HG03280 (cell line): ENCODE measurements around the gene LIPC.

Experiments used
- ATAC-seq: cut with Tn5 transposase; IDR thresholded peaks from one replicate; pipeline ENCODE4 v1.9.1; 2021; ENCODE audit warnings: mild to moderate bottlenecking, moderate library complexity; ENCODE audit not compliant: unreplicated experiment

LIPC gene

GRCh38 chr15:58532126-58532525 lies 100.3 kb downstream of the LIPC start:
- ATAC-seq: no peak

DNA sequence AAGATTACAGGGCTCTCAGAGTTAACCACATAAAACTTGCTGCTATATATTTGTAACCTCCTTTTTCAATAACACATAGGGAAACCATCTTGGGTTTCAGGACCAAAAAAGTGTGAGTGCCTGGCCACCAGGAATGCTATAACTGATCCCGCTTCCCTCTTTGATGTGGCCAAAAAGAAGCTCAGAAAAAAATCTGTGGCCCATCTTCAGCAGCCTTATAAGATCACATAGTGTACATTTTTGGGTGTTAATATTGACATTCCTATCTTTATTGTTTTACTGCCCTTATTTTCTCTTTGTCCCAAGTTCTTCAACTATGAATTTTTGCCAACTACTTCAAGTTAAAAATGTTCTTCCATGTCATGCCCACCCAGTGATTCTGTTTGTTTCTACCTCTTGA lies 102.8 kb downstream of the LIPC start:
- ATAC-seq: no peak

- ATAC-seq: no peak
Measured at GRCh38 chr15:58535337-58535736, 103.5 kb downstream of the LIPC start.

DNA sequence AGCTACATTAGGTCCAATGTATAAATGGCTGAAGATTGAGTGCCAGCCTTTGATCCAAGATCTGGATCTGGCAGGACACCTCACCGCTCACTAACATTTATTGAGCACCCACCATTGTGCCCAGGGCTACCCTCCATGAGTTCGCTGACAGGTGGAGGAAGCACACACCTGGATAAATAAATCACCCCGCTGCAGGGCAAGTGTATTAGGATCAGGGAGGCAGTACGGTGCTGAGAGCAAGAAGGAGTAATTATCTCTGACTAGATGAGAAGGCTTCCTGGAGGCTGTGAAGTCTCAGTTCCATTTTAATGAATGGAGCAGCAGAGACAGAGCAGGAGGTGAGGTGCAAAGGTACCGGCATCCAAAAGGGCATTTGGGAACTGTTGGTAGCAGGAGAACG lies 104.1 kb downstream of the LIPC start:
- ATAC-seq: no peak

DNA sequence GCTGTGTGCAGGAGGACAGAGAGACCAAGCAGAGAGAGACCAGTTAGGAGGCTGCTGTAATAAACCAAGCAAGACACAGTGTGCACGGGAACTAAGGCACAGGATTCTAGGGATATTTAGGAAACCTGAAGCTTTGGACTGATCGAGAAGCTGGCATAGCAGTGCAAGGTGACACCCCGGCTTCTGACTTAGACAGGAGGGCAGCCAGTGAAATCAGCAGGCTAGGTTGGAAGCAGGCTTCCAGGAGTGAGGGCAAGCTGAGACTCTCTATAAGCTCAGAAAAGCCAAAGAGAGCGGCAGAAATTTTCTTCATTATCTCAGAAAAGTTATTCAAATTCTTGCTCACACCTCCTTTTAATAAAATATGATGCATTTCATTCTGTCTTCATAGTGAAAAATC lies 104.6 kb downstream of the LIPC start:
- ATAC-seq: no peak

DNA sequence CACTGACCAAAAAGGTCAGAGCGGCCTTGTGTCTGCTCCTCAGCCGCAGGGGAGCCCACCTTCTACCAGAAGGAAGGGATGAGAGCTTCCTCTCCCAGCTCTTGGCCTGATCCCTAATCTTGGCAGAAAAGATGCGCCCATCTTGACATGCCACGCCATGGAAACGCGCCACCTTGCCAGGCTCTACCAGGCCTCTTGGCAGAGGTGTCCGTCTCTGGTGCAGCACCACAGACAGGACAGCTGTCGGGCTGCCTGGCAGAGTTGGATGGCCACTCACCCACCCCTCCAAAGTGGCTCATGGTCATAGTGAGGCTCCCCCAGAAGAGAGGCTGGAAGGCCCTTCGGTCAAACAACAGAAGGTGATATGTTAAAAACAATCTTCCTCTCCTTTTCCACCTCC lies 105.2 kb downstream of the LIPC start:
- no peak for ATAC-seq

DNA sequence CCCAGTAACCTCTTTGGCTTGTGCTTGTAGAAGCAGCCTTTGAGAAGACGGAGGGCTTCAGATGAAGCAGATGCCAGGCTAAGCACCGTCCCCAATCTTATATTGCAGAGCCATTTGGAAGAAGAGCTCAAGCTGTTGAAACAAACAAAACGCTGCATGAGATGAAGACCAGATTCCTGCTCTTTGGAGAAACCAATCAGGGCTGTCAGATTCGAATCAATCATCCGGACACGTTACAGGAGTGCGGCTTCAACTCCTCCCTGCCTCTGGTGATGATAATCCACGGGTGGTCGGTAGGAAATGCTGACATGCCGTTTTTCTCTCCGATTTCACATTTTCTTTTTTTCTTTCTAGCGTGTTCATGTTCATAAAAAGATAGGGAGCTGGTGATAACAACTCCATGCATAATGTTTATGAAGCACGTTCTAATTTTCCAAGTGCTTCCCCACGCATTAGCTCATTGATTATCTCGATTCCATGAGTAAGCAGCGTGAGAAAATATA lies 106.5 kb downstream of the LIPC start:
- no peak for ATAC-seq

- ATAC-seq: no peak
Measured at GRCh38 chr15:58538901-58539300, 107.1 kb downstream of the LIPC start.

- no peak for ATAC-seq
Measured at GRCh38 chr15:58539548-58539947, 107.8 kb downstream of the LIPC start.

DNA sequence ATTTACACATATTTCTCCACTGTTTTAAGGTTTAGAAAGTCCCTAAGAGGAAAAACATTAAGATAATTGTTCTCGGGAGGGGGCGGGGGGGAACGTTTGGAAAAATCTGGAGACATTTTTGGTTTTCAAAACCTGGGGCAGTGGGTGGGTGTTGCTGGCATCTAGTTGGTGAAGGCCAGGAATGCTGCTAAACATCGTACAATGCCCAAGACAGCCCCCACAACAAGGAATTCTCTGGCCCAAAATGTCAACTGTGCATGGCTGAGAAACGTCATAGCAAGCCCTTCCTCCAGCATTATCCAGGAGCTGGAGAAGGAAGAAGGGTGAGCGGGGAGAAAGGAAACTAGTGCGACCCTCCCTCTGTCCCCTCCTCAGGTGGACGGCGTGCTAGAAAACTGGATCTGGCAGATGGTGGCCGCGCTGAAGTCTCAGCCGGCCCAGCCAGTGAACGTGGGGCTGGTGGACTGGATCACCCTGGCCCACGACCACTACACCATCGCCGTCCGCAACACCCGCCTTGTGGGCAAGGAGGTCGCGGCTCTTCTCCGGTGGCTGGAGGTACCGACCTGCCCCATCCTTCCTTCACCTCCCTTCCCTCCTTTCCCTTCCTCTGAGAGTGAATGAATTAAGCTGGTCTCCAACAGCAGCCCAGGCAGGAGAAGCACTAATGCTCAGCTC lies 109.8 kb downstream of the LIPC start:
- ATAC-seq: no peak

DNA sequence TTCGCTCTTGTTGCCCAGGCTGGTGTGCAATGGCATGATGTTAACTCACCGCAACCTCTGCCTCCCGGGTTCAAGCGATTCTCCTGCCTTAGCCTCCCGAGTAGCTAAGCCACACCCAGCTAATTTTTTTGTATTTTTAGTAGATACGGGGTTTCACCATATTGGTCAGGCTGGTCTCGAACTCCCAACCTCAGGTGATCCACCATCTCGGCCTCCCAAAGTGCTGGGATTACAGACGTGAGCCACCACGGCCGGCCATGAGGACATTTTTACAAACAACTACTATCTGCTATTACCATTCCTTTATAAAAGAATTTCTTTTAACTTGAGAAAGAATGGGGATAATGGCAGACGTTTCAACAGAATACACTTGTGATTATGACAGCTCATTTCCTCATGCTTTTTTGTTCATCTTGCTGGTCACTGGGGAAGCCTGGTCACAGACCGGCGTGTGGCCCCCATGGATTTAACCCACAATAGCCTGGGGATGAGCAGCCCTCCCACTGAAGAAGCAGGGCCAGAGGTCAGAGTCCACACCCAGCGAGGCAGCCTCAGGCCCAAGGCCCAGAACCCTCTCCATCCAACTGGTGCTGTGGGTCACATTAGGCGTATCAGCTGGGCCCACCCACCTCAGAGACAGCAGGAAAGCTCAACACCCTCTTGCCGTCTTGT lies 112.0 kb downstream of the LIPC start:
- ATAC-seq: no peak

- ATAC-seq: no peak
Measured at GRCh38 chr15:58544756-58545155, 113.0 kb downstream of the LIPC start.

DNA sequence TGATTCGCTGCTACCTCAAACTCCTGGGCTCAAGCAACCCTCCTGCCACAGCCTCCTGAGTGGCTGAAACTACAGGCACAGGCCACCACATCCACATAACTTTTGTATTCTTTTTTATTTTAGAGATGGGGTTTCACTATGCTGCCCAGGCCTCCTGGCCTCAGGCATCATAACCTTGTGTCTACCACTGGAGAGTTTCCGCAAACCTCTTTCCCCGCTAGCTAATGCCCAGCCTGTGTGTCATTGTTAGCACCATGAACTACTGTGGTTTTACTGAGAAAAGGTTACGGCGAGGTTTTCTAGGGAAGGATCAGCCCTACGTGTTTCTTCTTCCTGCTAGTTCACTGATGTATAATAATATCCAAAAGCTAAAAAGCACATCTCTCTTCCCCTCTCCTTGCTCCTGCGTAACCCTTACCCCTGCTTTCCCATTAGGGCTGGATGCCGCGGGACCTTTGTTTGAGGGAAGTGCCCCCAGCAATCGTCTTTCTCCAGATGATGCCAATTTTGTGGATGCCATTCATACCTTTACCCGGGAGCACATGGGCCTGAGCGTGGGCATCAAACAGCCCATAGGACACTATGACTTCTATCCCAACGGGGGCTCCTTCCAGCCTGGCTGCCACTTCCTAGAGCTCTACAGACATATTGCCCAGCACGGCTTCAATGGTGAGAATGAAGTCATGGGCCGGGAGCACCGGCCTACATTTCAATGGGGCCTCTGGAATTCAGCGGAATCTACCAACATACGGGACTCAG lies 113.7 kb downstream of the LIPC start:
- ATAC-seq: no peak

DNA sequence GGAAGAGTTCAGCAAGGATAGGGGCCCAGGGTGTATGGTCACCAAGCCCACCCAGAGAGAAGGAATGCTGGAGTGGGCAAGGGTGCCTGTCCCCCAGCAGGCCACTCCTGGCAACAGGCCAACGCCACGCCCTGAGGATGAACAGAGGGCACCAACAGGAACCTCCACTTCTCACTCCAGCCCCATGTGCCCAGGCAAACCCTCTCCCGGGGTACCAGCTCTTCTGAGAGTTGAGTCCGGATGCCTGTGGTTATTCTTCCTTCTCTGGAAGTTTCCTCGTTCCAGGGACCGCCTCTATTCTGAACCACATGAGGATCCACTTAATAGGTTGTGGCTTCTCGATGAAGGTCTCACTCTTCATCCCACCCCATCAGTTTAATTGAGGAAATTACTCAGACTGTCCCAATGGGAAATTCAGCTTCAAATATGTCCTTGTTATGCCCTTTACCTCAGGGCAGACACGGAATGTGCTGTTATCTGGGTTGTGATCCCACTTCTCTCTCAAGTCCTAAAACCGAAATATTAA lies 114.3 kb downstream of the LIPC start:
- ATAC-seq: no peak

GRCh38 chr15:58546635-58547627 lies 115.1 kb downstream of the LIPC start:
- ATAC-seq: no peak

DNA sequence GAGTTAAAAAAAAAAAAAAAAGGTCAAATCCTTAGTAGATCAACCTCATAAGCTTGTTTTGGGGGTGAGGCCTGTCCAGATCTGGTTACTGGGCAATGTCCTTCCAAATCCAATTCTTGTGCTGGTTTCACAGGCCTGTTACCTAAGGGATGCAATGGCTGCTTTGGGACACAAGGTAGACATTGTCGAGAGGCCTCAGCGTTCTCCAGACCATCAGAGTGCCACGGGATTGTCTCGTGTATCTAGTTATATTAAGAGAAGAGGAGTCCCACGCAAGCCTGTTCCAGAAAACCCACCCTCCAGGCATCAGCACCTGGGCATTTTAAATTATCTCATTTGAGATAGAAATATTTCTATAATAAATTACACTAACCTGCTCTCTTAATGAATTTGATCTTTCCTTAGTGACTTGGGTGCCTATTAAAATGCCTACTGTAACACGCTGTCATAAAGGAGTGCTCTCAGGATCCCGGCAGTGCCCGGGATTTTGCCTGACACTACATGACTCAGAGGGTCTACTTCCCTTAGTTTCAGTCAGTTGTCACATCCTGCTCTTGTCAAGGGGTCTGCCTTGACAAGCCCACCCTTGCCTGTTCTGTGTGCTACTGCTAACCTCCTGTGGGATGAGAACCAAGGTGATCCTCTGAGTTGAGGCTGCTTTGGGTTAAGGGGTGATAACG lies 116.0 kb downstream of the LIPC start:
- no peak for ATAC-seq

GRCh38 chr15:58548308-58549012 lies 116.7 kb downstream of the LIPC start:
- ATAC-seq: no peak

- ATAC-seq: no peak
Measured at GRCh38 chr15:58549013-58549784, 117.4 kb downstream of the LIPC start.

GRCh38 chr15:58549785-58550074 lies 117.9 kb downstream of the LIPC start:
- no peak for ATAC-seq
